ENCODE data around the gene PTEN. TPM values are rescaled to one million over a fixed set of nuclear protein-coding genes. Genes with fewer than 3 reads are reported as not detected.

Gene PTEN
- total RNA-seq (100 to 1,000 TPM in 2 of 4 donors, 10 to 100 TPM in 2; 80.0 to 180 (median 118) TPM), polyA plus RNA-seq (10 to 100 TPM; 27.0 to 40.9 (median 31.2) TPM)

DNA sequence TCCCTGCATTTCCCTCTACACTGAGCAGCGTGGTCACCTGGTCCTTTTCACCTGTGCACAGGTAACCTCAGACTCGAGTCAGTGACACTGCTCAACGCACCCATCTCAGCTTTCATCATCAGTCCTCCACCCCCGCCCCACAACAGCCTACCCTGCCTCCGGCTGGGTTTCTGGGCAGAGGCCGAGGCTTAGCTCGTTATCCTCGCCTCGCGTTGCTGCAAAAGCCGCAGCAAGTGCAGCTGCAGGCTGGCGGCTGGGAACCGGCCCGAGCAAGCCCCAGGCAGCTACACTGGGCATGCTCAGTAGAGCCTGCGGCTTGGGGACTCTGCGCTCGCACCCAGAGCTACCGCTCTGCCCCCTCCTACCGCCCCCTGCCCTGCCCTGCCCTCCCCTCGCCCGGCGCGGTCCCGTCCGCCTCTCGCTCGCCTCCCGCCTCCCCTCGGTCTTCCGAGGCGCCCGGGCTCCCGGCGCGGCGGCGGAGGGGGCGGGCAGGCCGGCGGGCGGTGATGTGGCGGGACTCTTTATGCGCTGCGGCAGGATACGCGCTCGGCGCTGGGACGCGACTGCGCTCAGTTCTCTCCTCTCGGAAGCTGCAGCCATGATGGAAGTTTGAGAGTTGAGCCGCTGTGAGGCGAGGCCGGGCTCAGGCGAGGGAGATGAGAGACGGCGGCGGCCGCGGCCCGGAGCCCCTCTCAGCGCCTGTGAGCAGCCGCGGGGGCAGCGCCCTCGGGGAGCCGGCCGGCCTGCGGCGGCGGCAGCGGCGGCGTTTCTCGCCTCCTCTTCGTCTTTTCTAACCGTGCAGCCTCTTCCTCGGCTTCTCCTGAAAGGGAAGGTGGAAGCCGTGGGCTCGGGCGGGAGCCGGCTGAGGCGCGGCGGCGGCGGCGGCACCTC lies at the start of gene PTEN, which contains the start of gene KLLN:
Gene PTEN (plus strand): TSS at position 573 of the 891 bp plus-strand sequence. CDS start 845 bp downstream, outside the sequence.
Gene KLLN (minus strand): TSS at position 481 of the 891 bp plus-strand sequence. CDS start 1,046 bp downstream, outside the sequence.
- Histone ChIP-seq H3K4me3 (peak within 1 kb of the TSS; percentile 82 to 98 (median 91)), H3K9me3 (no peaks in the 10 kb centered on the region), H3K36me3 (no peaks in the 10 kb centered on the region), H3K4me1 (peaks cover 2 to 20% (median 14%) of the 10 kb centered on the region in 4 donors), H3K27me3 (no peaks in the 10 kb centered on the region), H3K27ac (peak within 1 kb of the TSS; percentile 95 to 99 (median 98))
- DNase-seq = peak; percentile 93
- intact Hi-C loops (cut with DNase I) = loop anchor here (2.0 to 5.0 kb wide), 2 partner anchors 44 to 524 kb away; partner anchors contain the start of gene ATAD1
- TF ChIP-seq POLR2A (IDR thresholded peaks at IDR 0.05) (peak; percentile 49 to 70), POLR2AphosphoS5 (IDR thresholded peaks at IDR 0.05) (peak; percentile 94 to 98 (median 95)), EP300 (IDR thresholded peaks at IDR 0.05) (no peak)
- TF ChIP-seq, protein P1, sequence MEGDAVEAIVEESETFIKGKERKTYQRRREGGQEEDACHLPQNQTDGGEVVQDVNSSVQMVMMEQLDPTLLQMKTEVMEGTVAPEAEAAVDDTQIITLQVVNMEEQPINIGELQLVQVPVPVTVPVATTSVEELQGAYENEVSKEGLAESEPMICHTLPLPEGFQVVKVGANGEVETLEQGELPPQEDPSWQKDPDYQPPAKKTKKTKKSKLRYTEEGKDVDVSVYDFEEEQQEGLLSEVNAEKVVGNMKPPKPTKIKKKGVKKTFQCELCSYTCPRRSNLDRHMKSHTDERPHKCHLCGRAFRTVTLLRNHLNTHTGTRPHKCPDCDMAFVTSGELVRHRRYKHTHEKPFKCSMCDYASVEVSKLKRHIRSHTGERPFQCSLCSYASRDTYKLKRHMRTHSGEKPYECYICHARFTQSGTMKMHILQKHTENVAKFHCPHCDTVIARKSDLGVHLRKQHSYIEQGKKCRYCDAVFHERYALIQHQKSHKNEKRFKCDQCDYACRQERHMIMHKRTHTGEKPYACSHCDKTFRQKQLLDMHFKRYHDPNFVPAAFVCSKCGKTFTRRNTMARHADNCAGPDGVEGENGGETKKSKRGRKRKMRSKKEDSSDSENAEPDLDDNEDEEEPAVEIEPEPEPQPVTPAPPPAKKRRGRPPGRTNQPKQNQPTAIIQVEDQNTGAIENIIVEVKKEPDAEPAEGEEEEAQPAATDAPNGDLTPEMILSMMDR (IDR thresholded peaks at IDR 0.05) = no peak
- WGBS, 2 donors = 0 to 1% methylated on average over 89 of the region's 89 CpGs

DNA sequence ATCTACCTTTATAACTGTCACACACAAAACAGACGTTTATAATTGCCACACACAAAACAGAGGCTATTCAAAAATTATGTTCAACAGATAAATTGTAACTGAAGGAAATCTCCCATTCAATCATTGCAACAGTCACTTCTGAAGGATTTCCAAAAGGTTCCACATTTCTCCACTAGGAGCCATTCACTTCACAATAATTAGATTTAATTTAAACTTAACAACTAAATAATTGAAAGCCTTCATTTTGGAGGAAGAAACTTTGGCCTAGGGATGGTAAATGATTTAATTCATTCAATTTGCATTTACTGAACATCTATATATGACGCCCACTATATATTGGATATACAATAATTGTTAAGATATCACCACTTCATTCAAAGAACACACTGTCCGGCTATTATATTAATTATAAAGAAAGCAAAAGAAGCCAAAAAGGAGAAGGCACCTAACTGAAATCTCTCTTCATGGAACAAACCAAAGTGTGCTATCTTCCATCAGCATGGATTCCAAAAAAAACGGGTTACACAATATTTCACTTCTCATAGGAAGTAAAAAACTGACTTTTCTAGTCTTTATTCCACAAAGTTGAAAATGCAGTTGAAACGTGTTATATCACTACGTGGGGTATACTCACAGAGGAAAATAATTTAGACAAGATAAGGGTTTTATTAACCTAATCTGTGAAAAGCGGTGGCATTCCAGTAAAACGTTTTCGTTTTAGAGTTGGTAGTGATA lies 47.1 kb upstream of the PTEN start:
- intact Hi-C loops (cut with DNase I) = no loop called here
- H3K4me3 ChIP-seq = peak overlapping the region in 2 of 4 donors; percentile 67 to 70
- H3K36me3 ChIP-seq = peaks cover 0 to 11% (median 0%) of the 10 kb centered on the region in 4 donors
- no peak overlapping the region for H3K27ac ChIP-seq
- TF ChIP-seq POLR2A (IDR thresholded peaks at IDR 0.05) = no peak
- no peak for TF ChIP-seq EP300 (IDR thresholded peaks at IDR 0.05)
- TF ChIP-seq, protein P1 (IDR thresholded peaks at IDR 0.05) = no peak
- TF ChIP-seq POLR2AphosphoS5 (IDR thresholded peaks at IDR 0.05) = no peak
- DNase-seq = no peak
- peaks cover 0 to 39% (median 22%) of the 10 kb centered on the region in 4 donors for H3K4me1 ChIP-seq
- no peaks in the 10 kb centered on the region for H3K9me3 ChIP-seq
- WGBS, 2 donors = 23 to 58% methylated on average over 9 of the region's 9 CpGs
- no peaks in the 10 kb centered on the region for H3K27me3 ChIP-seq

DNA sequence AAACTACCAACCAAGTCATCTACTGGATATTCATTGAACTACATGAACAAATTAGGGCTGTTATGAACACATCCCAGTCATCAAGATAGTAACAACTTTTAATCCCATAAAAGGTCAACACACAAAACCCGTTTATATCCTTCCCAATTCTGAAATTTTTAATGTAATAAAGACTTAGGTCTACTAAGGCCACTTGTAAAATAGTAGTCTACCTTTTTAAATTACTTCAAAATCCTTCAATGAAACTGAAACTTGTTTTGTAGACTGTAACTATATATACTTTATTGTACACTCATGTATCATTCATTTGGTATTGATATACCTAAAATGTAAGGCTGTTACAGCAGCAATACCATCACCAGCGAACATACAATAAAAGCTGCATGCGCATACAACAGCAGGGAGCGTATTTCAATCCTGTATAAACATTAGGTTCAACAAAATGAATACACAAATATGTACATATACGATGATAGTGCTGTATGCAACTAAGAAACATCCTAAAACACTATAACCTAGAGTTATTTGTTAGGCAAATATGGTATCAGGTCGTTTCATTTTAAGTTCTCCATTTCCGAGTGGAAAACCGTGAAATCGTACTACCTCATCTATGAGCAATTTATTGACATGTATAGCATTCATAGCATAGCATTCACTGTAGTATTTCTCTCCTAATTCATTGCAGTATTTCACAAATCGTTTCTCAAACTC lies 46.4 kb upstream of the PTEN start:
- H3K9me3 ChIP-seq = no peaks in the 10 kb centered on the region
- H3K4me3 ChIP-seq = peak overlapping the region; percentile 63 to 70 (median 67)
- 4 to 23% methylated on average over 10 of the region's 10 CpGs for WGBS, 2 donors
- no peak for DNase-seq
- peaks cover 0 to 11% (median 0%) of the 10 kb centered on the region in 4 donors for H3K36me3 ChIP-seq
- intact Hi-C loops (cut with DNase I) = no loop called here
- H3K27me3 ChIP-seq = no peaks in the 10 kb centered on the region
- peaks cover 0 to 39% (median 22%) of the 10 kb centered on the region in 4 donors for H3K4me1 ChIP-seq
- H3K27ac ChIP-seq = peak overlapping the region; percentile 82 to 85 (median 83)
- TF ChIP-seq POLR2AphosphoS5 (IDR thresholded peaks at IDR 0.05) (no peak), EP300 (IDR thresholded peaks at IDR 0.05) (no peak), POLR2A (IDR thresholded peaks at IDR 0.05) (no peak)
- TF ChIP-seq, protein P1 (IDR thresholded peaks at IDR 0.05) = no peak

All from sigmoid colon (tissue), 7 donors.